ENCODE results near the gene SLC5A2.
"Not testable (repeated sequence)": the region's sequence is repeated elsewhere in the genome, so short reads cannot be mapped to it uniquely, and the experiment has no call there.

SLC5A2 gene

DNA sequence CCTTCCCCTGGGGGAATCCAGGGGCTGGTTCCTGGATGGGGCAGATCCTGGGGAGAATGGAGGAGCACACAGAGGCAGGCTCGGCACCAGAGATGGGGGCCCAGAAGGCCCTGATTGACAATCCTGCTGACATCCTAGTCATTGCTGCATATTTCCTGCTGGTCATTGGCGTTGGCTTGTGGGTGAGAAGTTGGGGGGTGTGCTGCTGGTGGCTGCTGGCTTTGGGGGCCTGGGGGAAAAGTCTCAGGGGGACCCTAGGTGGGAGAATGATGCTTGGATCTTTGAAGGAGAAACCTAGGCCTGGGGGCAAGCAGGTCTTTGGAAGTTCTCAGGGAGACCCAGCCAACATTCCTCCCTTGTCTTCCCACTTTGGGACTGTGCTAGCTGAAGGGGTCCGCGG lies at the start of gene SLC5A2:
SLC5A2 (plus strand) TSS at position 43 of the 400 bp plus-strand sequence; CDS start at position 57, 14 bp downstream.
- no peak for DNase-seq

DNA sequence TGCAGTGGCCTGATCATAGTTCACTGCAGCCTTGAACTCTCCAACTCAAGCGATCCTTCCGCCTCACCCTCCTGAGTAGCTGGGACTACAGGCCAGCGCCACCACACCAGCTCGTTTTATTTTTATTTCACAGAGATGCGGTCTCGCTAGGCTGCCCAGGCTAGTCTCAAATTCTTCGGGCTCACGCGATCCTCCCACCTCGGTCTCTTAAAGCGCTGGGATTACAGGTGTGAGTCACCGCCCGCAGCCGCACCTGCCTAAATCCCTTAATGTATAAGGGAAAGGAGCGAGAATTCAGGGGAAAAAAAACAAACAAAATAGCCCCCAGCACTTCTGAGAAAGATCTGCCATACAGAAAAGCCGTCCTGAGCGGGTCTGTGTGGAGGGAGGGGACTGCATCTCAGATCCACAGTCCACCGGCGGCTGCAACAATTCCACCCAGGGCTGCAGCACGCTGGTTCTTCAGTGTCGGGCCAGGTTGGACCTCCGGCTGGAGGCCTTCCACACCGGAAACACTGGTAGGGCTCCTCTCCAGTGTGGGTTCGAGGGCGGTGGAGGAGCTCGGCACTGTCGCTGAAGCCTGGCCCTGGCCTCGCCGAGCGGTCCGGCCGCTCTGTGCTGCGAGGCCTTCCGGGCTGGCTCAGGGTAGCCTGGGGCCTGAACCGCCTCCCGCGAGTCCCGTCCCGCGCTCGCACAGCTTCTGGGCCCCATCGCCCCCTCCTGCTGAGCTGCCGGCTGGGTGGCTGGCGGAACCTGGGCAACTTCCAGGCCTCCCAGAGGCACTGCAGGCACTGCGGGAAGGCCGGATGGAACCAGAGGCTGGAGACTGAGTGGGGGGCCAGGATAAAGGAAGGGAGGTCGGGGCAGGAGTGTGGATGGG lies 47.3 kb upstream of the SLC5A2 start:
- no peak for DNase-seq

DNA sequence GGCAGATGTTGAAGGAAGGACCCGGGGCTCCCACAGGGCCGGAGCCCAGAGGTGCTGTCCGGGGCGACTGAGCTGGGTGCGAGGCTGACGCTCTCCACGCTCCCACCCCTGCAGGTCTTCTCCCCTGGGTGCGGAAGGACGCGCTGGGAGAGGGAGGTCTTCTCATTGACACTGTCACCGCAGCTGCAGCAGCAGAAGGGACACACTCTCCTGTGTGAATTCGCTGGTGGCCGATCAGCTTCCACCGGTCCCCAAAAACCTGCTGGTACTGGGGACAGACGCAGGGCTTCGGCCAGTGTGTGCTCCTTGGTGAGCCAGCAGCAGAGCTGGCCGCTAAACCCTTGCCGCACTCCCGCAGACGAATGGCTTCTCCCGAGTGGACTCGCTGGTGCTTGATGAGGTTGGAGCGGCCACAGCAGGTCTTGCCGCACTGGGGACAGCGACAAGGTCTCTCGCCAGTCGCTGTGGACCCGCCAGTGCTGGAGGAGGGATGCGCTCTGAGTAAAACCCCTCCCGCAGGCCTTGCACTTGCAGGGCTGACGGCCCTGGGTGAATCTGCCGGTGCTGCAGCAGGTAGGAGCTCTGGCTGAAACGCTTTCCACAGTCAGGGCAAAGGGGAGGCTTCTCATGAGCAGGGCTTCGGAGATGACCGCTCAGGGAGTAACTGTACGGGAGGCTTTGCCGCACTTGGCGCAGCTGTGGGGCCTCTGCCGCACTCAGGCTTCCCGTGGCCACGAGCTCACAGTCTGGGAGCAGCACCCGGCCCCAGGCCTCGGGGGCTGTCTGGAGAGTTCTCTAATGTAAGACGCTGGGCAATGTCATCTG lies 46.5 kb upstream of the SLC5A2 start:
- DNase-seq: no peak

DNA sequence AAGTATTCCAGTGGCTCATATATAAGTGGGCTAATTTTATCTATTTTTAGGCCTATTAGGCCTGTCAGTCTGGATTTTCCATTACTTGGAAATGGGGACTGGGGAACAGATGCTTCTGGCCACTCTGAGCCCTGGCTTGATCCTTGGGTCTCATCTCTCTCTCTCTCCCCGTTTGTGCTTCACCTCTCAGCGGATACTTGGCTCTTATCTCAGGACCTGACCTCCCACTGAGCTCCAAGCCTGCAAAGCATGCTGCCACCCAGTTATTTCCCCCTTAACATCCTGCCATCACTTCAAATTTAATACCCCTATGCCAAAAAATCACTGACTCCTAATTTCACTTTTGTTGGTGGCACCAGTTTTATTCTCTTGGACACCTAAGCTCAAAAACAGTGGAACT lies 44.5 kb upstream of the SLC5A2 start:
- no peak for DNase-seq

DNA sequence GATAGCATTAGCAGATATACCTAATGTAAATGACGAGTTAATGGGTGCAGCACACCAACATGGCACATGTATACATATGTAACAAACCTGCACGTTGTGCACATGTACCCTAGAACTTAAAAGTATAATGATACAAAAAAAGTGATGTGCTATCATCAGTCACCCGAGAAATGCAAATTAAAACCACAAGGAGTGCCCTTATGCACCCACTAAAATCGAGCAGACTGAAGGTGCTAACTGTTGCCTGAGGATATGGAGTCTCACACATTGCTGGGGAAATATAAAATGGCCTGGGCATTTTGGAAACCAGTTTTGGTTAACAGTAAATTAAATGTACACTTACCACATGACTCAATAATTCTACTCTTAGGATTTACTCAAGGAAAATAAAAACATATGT lies 43.9 kb upstream of the SLC5A2 start:
- not testable (repeated sequence) for DNase-seq

DNA sequence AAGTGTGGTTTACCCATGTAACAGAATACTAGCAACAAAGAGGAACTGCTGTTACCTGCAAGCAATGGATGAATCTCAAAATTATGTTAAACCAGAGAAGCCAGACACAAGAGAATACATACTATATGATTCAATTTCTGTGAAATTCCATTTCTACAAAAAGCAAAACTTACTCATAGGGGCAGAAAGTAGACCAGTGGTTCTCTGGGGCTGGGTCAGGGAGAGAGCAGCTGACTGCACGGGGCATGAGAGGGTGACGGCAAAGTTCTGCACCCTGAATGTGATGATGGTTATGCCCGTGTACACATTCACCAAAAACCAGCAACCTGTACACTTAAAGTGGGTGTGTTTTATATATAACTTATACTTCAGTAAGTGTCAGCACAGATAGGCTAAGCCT lies 43.4 kb upstream of the SLC5A2 start:
- no peak for DNase-seq

DNA sequence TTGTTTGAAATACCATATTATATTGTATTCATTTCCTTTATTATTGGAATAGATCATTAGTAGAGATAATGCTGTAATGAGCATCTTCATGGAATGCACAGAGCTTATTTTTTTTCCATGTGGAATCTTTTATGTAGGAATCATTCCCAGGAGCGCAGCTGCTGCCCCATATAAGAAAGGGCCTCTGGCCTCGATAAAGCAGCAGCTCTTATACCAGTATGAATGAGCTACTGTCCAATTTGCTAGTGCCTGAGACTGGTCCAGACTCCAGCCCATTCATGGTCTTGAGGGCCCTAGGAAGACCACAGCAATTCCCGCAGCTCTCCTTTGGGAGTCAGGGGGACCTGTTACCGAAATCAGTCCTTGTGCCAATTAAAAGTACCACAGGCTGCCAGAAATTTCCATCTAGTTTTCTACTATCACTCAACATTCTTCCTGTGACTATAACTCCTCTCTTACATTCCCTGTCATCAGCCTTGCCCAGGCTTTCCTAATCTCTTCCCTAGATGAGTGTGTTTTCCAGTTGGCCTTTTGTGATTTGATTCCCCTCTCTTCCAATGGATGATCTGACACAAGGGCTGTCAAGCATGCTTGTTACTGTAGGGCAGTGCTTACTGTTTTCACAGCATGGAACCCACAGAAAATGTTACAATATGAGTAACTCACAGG lies 42.3 kb upstream of the SLC5A2 start:
- DNase-seq: no peak

DNA sequence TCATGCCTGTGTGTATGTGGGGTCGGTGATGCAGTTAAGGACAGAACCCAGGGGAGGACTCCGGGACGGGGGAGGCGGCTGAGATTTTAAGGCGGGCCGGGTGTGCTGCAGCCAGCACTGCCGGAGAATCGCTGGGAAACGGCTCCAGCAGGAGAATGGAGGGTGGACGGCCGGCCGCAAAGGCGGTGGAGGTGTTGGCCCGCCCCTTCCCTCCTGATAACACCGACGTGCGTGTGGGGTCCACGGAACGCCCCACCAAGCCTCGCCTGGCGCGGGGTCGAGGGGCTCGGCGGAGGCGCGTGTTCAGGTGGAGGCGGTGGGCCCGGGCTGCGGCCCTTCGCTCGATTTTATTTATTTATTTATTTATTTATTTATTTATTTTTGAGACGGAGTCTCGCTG lies 41.0 kb upstream of the SLC5A2 start:
- no peak for DNase-seq

DNA sequence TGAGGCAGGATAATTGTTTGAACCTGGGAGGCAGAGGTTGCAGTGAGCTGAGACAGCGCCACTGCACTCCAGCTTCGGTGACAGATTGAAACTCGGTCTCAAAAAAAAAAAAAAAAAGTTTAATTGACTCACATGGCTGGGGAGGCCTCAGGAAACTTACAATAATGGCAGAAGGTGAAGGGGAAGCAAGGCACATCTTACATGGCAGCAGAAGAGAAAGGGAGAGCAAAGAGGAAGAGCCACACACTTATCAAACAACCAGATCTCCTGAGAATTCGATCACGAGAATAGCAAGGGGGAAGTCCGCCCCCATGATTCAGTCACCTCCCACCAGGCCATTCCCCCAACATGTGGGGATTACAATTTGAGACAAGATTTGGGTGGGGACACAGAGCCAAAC lies 37.0 kb upstream of the SLC5A2 start:
- DNase-seq: not testable (repeated sequence)

DNA sequence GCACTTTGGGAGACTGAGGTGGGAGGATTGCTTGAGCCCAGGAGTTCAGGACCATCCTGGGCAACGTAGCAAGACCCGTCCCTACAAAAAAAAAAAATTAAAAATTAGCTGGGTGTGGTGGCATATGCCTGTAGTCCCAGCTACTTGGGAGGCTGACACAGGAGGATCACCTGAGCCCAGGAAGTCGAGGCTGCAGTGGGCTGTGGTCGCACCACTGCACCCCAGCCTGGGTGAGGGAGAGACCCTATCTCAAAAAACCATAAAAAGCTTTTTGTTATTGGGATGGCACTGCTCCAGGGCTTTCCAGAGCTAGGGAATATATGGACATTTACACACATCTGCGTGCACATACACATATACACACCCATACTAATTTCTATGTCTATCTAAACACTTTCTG lies 31.7 kb upstream of the SLC5A2 start:
- DNase-seq: no peak

DNA sequence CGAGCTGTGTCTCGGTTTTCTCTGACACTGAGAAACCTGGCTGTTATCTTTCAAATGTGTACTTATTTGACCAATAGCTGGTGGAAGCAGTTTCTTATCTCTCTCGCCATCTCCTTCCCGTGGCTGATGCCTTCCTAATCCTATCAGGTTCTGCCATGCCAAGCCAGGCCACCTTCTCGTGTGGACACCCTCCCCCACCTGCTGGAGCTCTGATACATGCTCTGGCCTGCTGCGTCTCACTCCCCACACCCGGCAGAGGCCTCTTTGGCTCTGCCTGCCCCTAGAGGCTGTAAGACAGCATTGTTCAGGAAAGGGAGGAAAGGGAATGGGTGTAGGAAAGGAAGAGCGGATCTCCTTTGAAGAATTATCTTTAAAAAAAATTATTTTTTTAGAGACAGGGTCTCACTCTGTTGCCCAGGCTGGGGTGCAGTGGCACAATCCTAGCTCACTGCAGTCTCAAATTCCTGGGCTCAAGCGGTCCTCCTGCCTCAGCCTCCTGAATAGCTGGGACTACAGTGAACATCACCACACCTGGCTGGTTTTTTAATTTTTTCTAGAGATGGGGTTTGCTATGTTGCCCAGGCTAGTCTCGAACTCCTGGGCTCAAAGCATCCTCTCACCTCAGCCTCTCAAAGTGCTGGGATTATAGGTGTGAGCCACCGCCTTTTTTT lies 31.1 kb upstream of the SLC5A2 start:
- no peak for DNase-seq

DNA sequence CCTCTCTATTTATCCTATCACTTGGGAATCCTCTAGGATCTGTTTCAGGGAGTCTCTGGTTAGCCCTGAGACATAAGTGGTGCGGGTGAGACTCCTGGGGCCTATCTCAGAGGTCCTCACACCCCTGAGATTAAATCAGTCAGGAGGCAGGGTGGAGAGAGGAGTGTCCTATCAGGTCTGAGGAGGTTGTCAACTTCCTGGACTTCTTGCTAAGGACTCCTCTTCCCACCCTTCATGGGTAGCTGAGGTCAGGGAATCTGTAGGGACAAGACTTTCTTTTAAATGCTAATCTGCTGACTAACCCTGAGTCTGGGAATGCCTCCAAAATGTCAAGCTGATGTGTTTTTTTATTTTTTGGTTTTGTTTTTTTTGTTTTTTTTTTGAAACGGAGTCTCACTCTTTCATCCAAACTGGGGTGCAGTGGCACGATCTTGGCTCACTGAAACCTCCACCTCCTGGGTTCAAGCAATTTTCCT lies 30.3 kb upstream of the SLC5A2 start:
- no peak for DNase-seq

DNA sequence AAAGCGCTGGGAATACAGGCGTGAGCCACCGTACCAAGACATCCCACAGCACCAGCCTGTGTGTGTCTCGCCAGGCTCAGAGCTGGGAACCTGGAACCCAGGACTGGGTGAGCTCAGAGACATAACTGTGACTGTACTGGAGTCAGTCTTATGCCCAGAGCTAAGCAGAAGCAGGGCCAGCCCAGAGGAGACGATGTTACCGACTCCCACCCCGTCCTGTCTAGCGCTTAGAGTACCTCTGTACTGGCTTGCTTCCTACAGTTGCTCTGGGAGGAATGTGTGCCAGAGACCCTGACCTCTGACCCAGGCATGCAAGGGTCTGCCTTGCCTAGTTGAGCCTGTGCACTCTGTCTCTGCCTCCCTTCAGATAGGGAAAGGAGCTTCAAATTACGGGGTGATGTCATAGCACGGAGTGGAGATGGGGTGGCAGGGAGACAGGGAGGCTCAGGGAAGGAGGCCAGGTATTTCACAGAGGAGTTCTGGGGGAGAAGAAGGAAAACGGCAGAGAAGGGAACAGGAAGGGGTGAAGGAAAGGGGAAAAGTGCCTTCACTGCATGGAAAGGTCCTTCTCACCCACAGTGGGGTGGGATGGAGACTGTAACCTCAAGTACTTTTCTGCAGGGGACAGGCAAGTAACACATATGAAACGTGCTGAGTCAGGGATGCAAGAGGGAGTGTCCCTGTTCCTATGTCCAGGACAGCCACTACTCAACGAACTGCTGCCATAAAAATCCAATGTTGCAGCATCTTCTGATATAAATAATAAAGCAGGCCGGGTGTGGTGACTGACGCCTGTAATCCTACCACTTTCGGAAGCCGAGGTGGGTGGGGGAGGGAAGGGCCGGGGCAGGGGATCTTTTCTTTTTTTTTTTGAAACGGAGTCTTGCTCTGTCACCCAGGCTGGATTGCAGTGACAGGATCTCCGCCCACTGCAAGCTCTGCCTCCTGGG lies 29.4 kb upstream of the SLC5A2 start:
- DNase-seq: no peak

DNA sequence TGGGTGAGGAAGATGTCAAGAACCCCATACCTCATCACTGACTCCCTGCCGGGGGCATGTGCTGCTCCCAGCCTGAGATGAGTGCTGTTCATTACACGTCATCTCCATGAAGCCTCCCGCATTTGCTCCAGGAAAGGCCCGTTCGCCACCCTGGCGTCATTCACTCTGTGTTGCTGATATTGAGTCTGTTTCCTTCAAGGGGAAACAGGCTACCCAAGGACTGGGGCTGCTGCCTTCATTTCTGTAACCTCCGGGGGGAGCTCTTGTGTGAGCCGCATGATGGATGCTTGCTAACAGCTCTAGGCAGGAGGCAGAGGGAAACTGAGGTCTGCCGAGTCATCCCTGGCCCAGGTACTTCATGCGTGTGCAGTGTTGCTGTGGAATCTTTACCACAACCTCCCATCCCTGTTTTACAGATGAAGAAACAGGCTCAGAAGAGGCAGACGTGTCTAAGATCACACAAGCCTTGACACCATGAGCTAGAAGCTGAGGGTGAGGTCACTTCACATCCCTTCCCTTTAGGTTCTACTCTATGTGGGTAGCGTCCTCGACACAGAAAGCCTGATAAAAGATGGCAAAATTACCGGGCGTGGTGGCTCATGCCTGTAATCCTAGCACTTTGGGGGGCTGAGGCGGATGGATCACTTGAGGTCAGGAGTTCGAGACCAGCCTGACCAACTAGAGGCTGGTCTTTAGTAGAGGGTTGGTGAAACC lies 27.2 kb upstream of the SLC5A2 start:
- no peak for DNase-seq

DNA sequence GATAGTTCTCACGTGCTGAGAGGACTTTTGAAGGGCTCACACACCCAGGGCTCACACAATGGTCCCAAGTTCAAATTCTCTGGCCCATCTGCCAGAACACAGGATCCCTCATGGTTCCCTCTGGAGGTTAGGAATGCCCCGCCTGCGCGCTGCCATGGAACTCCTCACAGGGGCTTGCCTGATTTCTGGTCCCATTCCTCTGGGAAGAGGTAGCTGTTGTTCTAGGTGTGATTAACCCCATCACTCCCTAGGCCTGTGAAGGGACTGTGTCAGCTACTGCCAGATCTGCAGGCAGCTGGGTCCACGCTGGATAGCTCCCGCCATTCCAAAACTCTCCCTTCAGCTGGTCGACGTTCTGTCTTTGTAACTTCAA lies 25.9 kb upstream of the SLC5A2 start:
- no peak for DNase-seq

DNA sequence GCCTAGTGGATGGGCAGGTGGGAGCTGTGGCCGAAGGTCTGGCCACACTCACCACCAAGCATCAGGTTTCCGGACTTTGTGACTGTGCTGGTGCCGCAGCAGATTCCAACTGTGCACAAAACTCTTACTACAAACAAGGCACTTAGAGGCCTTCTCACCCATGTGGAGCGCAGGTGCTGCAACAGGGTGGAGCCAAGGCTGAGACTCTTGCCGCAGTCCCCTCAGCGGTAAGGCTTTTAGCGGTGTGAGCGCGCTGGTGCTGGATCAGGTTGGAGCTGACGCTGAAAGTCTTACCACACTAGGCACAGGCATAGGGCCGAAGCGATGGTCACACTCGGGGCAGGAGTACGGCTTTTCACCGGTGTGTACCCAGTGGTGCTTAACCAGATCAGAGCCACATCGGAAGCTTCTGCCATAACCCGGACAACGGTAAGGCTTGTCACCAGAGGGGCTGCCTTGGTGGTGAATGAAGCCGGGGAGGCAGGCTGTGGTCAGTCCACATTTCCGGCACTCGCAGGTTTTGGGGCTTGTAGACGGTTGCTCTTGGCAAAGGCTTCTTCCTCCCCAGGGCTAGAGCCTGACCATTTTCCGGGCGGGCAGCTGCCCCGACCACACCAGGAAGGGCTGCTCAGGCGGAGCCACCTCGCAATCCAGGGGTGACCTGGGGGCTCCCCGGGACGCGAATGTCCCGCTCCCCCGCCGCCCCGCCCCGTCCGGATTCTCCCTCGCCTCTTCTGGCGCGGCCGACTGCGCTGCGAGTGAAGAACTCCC lies 24.7 kb upstream of the SLC5A2 start:
- DNase-seq: peak; percentile 32

DNA sequence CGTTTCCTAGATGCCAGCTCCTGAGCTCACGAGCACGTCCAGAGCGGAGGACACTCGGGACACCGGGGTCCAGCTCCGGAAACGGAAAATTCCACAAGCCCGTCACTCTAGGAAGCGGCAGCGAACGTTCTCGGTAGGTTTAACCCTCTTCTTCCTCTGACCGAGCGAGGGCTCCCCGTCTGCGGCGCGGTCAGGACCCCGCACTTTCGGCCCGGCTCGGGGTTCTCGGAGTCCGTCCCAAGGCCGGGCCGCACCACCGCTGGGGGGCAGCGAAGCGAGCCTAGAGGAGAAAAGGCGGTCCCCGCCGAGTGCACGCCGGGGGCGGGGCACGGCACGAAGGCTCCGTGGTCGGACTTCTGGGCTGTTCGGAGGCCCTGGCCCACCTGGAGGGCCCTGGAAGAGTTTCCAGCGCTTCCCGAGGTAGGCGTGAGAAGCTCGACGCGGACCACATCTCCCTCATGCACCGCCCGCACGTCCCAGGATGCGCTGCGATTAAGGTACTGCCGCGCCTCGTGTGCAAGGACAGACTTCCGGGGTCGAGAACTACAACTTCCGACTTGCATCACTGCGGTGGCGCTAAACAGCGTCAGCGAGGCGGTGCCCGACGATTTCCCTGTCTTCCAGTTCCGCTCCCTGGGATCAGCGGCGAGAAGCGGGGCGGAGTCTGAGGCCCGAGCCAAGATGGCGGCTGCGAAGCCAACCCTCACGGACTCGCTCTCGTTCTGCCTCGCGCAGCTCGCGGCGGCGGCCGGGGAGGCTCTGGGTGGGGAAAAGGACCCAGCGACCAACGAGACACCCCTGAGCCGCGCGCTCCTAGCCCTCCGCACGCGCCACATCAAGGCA lies 23.9 kb upstream of the SLC5A2 start, which contains the start of gene ARMC5:
ARMC5 (plus strand) TSS at position 658 of the 843 bp plus-strand sequence; CDS start at position 682, 24 bp downstream.
- DNase-seq: peak; percentile 91

DNA sequence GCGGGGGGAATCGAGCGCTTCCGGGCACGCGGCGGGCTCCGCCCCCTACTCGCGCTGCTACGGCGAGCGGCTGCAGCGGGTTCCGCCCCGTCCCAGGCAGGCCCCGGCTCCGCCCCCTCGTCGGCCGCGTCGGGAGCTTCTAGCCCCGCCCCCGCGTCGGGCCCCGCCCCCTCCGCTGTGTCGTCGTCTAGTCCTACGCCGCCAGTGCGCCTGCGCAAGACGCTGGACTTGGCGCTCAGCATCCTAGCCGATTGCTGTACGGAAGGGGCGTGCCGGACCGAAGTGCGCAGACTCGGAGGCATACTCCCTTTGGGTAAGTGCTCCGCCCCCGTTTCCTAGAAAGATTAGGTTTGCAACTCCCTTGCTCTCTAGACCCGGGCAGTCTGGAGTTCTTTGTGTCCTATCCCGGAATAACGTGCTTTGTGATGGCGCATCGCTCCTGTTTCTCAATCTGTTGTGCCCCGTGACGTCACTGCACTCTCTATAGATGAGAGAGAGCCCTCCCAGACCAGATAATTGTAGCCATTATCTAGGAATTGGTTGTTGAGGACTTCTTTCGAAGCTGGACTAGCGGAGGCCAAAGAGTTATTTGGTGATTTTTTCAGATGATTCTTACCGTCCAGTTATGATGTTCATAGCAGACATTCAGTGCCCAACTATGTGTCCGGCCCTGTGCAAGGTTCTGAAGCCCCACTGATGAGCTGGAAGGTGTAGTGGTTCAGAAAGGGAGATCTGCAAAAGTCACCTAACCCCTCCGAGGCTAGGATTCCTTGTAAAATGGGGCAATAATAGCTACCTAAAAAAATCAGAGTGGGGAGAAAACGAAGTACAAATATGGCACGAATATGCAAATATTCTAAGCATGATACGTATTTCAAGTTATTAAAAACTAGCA lies 23.0 kb upstream of the SLC5A2 start:
- peak; percentile 100 for DNase-seq

All from activated T-cell treated with anti-CD3 and anti-CD28 coated beads for 4 hours (primary cell).